SK-N-SH treated with all-trans-retinoic acid at 6 μM for 48 hours (cell line): Measurements from ENCODE around the gene AHSA1.

ENCODE experiments used
- CSDC2 ChIP-seq: fragments of 250-450 bp; sonication (Bioruptor Pico); IDR thresholded peaks from 2 replicates; pipeline ENCODE4 v1.5.0; 2020; ENCODE audit warnings: mild to moderate bottlenecking, moderate library complexity
- OSR1 ChIP-seq: fragments of 250-450 bp; sonication (Bioruptor Pico); IDR thresholded peaks from 2 replicates; pipeline ENCODE4 v1.8.0; 2022; ENCODE audit warnings: moderate library complexity, mild to moderate bottlenecking, inconsistent platforms
- POU6F1 ChIP-seq: fragments of 250-450 bp; sonication (Bioruptor Pico); IDR thresholded peaks from 2 replicates; pipeline ENCODE4 v1.8.0; 2021; ENCODE audit warnings: low read depth, mild to moderate bottlenecking, moderate library complexity, borderline replicate concordance
- PPARA ChIP-seq: fragments of 250-450 bp; sonication (Bioruptor Pico); IDR thresholded peaks from 2 replicates; pipeline ENCODE4 v1.5.0; 2020; ENCODE audit warnings: mild to moderate bottlenecking, borderline replicate concordance
- RARB ChIP-seq: fragments of 250-450 bp; sonication (Bioruptor Pico); IDR thresholded peaks from 2 replicates; pipeline ENCODE4 v1.8.0; 2021; ENCODE audit warnings: mild to moderate bottlenecking, moderate library complexity
- SNAI2 ChIP-seq: fragments of 250-450 bp; sonication (Bioruptor Pico); IDR thresholded peaks from 2 replicates; pipeline ENCODE4 v1.5.0; 2020; ENCODE audit warnings: mild to moderate bottlenecking, moderate library complexity
- TSHZ2 ChIP-seq: fragments of 250-450 bp; sonication (Bioruptor Pico); IDR thresholded peaks from 2 replicates; pipeline ENCODE4 v1.5.0; 2020; ENCODE audit warnings: mild to moderate bottlenecking, moderate library complexity
- ZFP30 ChIP-seq: fragments of 450-650 bp; formaldehyde crosslinking; IDR thresholded peaks from 2 replicates; pipeline ENCODE4 v1.5.0; 2022; ENCODE audit warnings: mild to moderate bottlenecking, moderate library complexity
- ZNF565 ChIP-seq: fragments of 450-650 bp; formaldehyde crosslinking; conservative IDR thresholded peaks from 2 replicates; pipeline ENCODE4 v1.5.0; 2020; ENCODE audit warnings: low read depth, mild to moderate bottlenecking, moderate library complexity
- ZNF70 ChIP-seq: fragments of 450-650 bp; formaldehyde crosslinking; IDR thresholded peaks from 2 replicates; pipeline ENCODE4 v1.5.0; 2020; ENCODE audit warnings: mild to moderate bottlenecking, moderate library complexity

- TF ChIP-seq POU6F1 (CRISPR knock-in tag) (no peak), SNAI2 (CRISPR knock-in tag) (no peak), PPARA (CRISPR knock-in tag) (no peak), RARB (CRISPR knock-in tag) (no peak), ZFP30 (no peak), TSHZ2 (CRISPR knock-in tag) (no peak), CSDC2 (CRISPR knock-in tag) (no peak), ZNF70 (CRISPR knock-in tag) (no peak), ZNF565 (CRISPR knock-in tag) (no peak), OSR1 (no peak)
These were observed 19.3 kb upstream of the AHSA1 start for GRCh38 chr14:77438596-77438995.
